Stimulated activated CD4-positive, alpha-beta T cell treated with anti-CD3 and anti-CD28 coated beads, Interleukin-4, amount 100 ng/mL, for 24 hours (primary cell): ENCODE data around the gene PROX1.

Experiments used
- DNase-seq: peaks from one replicate; pipeline ENCODE4 v3.0.0-alpha.2; 2020

The PROX1 gene

DNA sequence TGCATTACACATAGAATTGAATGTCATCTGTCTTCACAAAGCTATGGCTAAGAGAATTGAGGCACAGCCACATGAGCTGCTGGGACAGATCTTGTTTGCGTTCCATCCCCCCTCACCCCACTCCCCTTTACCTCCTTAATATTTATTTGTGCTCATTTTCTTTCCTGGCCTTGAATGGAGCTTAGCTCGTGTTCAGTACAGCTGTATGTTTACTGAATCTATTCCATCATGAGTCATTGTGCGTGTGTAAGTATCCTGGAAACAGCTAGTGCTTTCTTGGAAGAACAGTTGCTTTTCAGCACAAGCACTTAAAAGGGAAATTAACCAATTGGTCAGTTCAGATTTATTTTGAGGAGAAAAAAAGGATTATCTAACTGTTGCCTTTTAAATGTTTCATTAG lies 14.7 kb downstream of the PROX1 start:
- no peak for DNase-seq

DNA sequence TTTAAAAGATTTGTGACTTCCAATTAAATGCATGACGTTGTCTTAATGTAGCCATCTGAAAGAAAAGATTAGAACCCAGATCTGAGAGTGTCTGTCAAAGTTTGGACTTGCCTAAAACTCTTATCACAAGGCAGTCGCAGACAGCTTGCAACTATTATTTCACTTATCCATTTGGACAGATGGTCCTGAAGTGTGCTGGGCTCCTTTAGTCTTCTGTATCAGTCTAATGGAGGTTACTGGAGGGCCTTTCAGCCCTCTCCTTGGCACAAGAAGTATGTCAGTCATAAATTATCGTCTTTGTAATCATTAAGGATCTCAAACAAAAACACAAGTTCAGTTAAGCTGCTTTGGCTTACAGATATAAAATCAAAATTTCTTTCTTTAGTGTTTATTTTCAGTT lies 15.5 kb downstream of the PROX1 start:
- DNase-seq, result no peak

DNA sequence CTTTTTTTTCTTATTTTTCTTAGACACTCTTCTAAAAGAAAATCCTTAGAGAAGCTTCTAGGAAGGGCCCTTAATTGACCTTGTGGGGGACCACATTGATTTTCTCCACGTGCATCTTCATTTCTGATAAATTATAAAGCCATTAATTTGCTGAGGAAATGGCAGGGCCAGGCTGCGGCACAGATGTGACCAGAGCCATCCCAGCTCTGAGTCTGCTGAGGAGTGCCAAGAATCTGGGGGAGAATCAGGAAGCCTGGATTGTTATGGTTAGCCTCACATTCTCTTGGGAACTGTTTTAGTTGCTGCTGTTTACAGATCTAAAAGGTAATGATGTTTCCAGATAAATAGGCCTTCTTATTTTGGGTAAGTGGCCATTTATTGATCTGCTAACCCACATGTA lies 16.2 kb downstream of the PROX1 start:
- DNase-seq, result no peak

DNA sequence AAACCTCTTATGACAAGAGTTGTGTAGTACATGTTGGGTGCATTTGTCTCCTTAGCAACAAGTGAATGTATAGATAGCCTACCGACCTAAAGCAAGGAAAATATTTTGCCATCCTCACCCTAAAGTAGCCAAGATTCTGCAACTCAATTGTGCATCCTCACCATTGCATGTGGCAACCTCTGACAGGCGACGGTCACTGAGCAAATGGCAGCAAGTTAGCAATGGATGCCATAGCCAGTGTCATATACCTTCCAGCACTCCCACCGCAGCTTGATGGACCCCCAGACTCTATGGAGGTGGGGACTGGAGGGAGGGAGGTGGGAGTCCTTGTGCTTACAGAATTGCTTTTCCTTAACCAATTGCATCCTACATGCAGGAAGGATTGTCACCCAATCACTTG lies 17.0 kb downstream of the PROX1 start:
- DNase-seq, result no peak

DNA sequence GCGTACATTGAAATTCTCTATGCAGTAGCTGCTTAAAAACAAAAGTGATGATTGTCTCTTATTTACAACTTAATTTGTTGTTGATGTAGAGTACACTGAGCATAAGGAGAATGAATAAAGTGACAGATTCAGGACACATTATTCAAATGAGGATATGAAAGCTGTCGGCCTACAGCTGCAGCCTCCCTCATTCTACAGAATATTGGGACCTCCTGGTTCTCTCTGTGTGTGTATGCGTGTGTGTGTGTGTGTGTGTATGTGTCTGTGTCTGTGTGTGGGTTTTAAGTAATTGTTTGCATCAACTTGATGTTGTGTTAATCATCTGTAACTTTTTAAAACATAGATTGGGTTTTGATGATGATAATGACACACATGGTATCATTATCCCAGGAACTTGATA lies 17.9 kb downstream of the PROX1 start:
- DNase-seq, result no peak

DNA sequence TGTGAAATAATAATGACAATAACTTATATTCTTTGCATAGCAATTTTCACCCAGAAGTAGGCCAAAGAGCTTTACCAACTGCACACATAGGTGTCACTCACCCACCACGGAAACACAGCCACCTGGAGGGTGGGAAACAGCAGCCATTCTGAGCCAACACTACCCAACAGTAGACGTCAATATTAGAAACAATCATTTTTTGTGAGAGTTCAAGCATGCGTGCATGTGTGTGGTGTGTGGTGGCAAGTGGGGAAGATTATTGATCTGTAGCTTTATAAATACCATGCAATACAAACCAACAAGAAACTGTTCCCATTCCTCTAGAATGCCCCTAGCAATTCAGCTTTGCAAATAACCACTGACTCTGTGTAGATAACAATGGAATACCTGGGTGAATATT lies 19.1 kb downstream of the PROX1 start:
- no peak for DNase-seq

DNA sequence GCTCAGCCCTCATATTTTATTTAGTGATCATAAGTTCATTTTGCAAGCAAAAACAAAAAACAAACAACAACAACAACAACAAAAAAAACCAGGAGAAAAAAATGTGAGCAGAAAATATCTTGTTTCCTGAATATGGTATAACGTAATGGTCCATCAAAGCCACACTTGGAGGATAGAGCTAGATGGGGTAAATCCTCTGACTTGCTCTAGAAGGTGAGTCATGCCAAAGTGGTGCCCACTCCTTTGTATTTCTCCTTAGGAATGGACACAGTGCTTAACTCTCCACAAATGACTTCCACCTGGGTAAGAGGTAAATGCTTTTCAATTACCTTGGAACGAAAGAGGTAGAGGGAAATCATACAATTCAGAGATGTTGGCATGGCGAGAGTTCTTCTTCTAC lies 20.6 kb downstream of the PROX1 start:
- DNase-seq, result no peak

DNA sequence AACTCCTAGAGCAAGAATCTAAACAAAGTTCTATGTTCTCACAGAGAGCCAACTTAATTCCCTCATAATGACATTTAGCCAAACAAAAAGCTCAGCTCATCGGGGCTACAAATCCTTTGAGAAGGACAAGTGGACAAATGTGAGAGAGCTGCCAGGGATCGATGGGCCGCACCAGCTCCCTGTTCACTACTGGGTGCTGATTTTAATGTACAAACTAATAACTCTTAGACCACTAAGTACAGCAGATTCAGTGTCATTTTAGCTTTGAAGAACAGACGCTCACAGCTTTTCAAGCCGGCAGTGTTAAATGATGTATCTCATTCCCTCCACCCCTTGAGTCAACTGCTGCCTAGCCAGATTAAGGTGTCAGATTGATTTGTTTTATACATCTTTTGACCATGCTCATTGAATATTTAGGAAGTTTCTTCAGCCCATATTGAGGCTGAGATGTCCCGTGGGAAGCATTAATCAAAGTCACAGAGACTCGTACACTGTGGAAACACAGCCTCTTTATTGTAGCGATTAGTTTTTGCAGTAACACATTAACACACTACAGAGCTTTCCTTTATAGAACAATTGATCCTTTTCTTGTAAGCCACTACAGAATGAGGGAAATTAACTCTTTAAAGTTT lies 21.1 kb downstream of the PROX1 start:
- no peak for DNase-seq

DNA sequence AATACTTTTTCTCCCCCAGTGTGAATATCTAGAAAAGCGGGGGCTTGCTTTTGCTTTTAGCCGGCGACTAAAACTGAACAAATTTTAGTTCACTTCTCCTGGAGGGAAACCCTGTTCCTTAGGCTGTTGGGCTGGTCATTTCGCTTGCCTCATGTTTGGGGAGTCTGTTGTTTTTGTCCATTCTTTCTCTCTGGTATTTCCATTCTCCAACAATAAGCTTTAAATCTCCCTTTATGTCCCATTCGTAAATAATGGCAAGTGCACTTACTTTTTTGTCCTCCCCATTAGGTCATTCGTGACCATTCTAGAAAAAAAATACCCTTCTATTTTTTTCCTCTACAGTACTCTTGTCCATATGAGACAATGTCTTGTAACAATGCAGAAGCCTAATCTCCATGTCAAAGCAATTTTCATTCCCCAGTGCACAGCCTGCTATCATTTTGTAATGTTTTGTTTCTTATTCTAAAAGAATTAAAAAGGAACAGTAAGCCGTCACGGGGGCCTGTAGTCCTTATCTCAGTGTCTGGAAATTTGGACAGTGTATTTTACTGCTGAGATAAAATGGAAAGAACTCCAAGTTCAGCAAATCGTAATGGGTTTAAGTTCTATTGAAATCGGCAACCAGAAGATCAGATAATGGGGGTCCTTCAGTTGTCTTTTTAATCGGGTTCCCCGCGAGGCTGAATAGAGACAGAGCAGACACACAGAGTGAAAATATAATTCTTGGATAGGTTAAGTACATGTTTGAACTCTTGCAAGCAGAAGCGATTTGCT lies 21.8 kb downstream of the PROX1 start:
- DNase-seq, result no peak

DNA sequence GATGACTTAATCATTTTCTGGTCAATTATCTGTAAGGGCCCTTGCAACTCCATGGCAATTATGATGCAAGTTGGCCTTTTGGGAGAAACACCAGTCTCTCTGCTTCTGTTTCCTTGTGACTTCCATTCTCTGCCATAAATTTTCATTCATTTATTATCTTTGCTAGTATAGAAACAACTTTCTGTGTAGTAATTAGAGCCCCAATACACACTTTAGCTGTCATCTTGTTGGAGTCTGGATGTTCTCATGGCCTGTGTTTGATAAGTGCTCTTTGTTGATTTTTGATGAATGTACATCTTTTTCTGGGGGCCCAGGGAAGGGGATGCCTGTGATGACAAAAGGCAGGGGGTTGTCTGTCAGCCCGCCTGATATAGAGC lies 22.4 kb downstream of the PROX1 start:
- no peak for DNase-seq

DNA sequence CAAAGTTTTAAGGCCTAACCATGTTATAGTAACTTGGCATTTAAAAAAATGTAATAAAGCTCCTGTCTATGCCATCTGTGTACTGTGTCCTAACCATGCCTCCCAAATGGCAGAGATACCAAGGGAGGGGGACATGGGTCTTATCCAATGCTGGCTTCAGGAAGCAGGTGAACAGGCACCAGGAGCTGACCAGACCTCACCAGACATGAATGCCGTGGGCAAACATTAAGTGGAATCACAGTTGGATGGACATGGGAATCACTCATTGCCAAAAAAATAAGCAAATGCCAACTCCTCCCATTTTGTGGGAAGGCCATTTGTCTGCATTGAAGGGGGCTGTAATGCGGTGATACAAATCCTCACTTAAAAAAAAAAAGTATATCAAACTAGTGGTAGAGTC lies 22.9 kb downstream of the PROX1 start:
- no peak for DNase-seq

DNA sequence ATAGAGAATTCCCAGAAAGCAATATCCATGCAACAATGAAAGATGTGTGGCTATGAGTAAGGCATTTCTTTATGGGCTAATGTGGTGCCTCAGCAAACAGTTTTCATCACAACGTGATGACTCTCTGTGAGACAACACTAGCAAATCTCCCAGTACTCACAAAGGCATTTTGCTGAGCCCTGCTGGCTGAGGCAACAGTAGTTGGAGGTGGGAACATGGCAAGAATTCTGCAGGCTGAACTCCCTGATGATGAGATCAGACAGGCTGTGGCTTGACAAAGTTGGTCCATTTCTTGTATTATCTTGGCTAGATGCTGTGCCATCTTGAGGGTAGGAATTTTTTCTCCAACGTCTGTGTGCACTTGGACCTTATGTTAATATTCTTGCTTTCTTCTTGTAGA lies 24.6 kb downstream of the PROX1 start:
- no peak for DNase-seq

DNA sequence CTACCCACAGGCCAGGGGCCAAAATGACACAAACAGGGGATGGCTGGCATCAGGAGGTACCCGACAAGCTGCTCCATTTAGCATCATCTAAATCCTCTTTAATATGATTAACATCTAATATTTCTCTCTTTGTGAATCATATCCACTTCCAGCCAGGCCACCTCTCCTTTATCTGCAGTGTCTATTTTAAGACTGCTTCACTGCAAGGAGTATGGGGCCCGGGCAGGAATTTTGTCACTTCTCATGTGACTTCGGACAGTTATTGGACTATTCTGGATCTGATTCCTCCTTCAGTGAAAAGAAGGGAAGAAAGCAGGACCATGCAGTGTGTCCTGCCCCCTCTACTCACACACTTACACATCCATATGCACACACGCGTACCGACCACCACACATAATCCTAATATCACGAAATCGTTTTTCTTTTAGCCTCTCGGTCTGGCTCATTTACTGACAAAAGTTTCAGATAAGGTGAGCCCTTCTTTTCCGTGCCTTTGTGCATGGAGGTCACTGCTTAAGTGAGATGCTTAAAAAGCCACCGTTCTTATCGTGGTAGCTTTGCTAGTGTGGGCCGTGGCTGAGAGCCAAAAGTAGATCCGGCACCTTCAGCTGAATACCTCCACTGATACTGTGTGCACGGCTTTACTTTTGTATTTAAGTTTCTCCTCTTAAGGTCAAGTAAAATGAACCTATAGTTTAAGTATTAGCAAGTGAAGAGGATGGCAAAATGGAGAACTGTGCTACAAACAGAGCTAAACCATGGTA lies 26.0 kb downstream of the PROX1 start:
- no peak for DNase-seq

DNA sequence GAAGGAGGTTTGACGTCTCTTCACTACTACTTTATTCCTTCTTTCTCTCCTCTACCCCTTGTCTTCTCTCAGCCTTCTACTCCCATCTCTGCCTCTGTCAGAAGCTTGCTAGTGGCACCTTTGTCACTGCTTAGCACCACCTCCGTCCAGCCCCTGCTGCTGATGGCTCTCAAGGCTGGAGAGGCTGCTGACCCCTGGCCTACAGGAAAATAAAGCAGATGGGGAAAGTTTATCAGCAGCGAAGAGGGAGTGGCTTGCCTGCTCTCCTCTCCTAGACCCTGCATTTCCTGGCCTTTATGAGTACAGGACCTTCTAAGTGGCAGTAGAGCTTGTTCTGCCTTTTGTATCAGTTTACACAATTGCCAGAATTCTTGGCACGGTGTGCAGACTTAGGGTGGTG lies 27.0 kb downstream of the PROX1 start:
- no peak for DNase-seq

DNA sequence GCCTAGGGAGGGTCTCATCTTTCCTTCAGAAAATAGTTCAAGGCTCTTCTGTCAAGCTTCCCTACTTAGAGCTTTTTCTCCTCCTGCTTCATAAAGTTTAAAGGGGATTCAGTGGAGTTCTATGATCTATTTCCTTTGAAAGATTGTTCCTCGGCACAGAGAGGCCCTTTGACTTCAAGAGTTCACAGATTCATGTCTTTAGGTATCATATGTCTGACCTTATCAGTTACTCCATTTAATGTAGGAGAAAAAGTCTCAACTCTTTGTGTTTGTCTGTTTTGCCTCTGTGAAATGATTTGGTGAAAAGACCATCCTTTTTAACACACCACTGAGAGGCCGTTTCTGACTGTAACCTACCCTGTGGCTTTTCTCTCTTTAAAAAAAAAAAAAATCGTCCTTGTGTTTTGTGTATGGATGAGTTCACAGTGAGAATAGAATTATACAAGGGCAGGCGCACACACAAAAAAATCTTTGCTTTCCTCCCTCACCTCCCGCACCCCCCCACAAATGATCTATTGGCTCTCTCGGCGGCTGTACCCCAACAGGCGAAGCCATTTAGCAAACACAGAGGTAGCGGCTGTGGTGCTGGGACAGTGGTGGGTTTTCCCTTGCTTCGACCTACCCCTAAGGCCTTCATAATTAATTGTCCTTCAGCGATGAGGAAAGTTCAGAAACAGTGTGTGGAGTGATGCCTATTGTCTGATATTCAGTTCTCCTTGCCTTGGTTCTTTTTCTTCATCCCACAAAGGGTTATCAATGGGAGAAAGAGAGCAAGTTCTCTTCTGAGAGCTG lies 29.6 kb downstream of the PROX1 start:
- no peak for DNase-seq

DNA sequence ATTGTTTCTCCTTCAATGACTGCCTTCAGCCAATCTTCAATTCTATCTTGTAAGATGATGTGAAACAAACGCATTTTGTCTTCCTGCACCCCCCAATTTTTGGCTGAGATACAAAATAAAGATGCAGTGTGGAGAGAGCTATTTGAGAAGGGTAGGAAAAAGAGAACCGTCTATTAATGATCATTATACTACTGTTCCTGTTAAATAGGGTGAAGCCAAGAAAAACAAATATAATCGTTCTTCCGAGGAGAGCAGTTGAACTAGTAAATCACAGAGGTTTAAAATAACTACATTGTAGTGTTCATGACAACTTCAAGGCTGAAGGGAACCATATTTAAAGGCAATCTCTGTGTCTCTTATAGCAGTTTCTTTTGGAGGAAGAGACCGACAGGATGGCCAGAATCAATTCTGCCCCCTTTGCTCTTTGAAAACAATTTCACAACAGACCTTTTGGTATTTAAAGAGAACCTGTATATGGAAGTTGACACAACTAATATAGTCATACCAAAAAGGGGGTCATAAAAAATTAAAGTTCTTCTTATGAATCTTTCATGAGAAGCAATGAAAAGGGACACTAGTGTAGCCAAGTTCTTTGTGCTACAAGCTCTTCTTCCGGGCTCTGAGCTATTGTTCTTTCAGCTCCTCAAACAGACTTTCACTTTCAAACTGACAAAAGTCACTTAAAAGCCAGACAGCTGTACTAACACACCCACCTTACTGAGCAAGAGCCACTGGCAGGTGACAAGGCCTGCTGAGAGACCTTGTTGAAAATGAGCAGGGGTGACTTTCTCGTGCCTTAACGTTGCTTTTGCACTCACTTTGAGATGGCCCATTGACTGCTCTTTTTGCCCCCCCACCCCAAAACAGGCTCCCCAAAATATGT lies 30.9 kb downstream of the PROX1 start:
- no peak for DNase-seq

DNA sequence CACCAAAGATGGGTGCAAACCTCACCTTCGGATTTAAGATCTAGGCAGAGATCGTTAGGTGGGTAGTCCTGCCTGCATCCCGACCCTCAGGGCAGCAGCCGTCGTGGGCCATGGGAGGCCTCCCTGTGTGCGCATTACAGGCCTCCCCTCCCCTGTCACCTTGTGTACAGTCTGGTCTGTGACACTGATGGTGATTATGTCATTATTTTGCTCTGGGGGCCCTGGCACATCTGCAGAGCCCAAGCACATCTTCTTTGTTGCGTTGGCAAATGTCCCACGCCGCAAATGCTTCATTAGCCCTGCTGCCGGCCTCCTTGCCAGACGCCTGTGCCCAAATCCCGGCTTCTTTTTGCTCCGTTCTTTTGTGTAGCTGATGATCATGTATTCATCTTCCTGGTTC lies 31.7 kb downstream of the PROX1 start:
- DNase-seq, result no peak

DNA sequence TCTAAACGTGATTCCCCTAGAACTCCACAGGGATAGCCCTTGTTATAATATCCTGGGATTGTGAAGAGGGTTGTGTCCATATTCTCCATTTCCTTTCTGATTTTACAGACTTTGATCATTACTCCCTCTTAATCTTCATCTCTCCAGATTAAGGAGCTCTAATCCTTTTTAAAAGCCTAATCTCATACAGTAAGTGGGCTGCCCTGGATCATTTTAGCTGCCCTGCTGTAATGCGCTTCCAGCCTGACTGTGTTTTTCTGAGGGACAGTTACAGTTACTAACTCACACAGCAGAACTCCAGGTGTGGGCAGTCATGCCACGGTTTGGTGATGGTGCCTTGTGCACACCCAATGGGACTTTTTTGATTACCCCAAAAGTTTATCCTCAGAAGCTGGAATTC lies 33.5 kb downstream of the PROX1 start:
- no peak for DNase-seq

DNA sequence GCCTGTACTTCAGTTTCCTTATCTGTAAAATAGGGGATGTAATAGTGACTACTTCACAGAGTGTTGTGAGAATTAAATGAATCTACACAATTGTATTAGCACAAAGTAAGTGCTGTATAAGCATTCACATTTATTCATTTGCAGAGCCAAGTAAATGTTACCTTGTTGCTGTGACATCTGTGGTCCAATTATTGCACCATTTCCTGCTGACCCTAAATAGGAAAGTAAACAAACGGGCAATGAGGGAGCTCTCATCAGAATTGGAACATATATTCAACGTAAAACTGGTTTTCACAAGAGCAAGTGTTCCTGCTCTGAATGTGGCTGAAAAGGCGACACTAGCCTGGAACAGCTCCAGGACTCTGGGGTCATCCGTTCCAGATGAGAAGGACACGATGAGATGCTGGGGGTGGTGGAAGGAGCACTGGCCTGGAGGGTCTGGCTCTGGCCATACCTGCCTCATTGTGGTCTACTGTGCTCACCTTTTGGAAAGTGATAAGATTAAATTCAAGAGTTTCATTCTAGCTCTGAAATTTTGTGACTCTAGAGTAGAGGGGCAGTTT lies 34.5 kb downstream of the PROX1 start:
- no peak for DNase-seq

DNA sequence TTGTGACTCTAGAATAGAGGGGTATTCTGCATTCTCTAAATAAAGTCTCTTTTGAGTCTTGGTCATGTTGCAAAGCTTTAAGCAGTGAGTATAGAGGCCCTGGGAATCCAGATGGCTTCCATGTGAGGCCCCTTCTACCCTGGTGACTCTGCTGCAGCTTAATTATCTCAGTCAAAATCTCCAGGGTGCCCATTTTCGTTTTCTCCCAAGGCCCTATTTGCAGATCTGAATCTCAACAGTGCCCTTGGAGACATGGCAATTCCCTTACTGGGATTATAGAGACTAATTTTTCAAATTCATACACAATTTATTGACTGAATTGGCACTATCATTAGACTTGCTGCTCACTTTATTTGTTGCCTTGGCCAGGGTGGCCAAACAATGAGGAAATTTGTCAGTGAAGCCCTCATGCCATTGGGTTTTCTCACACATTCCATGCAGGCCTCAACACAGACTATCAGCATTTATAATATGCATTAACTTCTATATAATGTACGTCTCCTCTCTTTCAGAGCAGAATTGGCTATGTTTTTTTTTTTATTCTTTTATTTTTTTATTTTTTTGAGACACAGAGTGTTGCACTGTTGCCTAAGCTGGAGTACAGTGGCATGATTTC lies 35.1 kb downstream of the PROX1 start:
- no peak for DNase-seq

DNA sequence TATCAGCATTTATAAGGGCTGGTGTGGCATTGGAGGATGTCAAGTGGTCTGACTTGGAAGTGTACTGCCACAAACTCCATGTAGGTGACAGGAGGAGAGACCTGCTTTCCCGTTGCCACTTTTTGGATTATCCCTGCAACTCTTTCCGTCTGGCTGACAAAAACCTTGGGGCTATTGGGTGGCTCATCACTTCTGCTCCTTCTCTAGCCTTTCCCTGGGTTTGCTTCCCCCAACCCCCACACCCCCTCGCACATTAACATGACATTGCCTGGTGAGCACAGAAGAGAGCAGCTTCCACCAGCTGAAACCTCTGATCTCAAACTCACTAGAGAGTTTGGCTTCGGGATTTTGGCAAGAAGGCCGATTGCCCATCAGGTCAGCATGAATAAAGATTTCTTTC lies 39.2 kb downstream of the PROX1 start:
- DNase-seq, result no peak

DNA sequence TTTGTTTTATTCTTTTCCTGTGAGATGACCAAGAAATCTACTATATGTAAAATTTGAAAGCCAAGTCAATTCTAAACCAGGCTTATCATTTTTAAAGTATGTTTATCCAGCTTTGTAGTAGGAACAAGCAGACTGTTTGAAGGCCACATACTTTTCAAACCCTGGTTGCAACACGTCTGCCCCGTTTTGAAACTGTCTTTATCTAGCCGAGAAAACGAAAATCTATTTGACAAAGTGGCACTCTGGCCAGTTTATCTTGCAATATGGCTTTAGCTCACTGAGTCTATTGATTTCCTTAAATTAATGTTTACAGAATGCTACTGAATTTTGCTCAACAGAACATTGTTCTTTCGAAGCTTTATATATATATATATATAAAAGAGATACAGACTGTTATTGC lies 39.7 kb downstream of the PROX1 start:
- no peak for DNase-seq
